Ureter (tissue), 1 donor: ENCODE results near the gene CCT4. TPM values are rescaled to one million over a fixed set of nuclear protein-coding genes. Genes with fewer than 3 reads are reported as not detected.
"Not testable (repeated sequence)": the region's sequence is repeated elsewhere in the genome, so short reads cannot be mapped to it uniquely, and the experiment has no call there.

Experiments used
- DNase-seq: peaks from one replicate; pipeline ENCODE4 v3.0.0-alpha.2; 2020; ENCODE audit warnings: low spot score
- total RNA-seq: library from RNA; stranded (reverse); gene quantifications from one replicate; pipeline ENCODE4 v1.2.4, GENCODE V29; 2023
- donor health status: DM: yes; HTN: yes; CAD: no.

Gene CCT4, protein sequence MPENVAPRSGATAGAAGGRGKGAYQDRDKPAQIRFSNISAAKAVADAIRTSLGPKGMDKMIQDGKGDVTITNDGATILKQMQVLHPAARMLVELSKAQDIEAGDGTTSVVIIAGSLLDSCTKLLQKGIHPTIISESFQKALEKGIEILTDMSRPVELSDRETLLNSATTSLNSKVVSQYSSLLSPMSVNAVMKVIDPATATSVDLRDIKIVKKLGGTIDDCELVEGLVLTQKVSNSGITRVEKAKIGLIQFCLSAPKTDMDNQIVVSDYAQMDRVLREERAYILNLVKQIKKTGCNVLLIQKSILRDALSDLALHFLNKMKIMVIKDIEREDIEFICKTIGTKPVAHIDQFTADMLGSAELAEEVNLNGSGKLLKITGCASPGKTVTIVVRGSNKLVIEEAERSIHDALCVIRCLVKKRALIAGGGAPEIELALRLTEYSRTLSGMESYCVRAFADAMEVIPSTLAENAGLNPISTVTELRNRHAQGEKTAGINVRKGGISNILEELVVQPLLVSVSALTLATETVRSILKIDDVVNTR
- 122 TPM for total RNA-seq

DNA sequence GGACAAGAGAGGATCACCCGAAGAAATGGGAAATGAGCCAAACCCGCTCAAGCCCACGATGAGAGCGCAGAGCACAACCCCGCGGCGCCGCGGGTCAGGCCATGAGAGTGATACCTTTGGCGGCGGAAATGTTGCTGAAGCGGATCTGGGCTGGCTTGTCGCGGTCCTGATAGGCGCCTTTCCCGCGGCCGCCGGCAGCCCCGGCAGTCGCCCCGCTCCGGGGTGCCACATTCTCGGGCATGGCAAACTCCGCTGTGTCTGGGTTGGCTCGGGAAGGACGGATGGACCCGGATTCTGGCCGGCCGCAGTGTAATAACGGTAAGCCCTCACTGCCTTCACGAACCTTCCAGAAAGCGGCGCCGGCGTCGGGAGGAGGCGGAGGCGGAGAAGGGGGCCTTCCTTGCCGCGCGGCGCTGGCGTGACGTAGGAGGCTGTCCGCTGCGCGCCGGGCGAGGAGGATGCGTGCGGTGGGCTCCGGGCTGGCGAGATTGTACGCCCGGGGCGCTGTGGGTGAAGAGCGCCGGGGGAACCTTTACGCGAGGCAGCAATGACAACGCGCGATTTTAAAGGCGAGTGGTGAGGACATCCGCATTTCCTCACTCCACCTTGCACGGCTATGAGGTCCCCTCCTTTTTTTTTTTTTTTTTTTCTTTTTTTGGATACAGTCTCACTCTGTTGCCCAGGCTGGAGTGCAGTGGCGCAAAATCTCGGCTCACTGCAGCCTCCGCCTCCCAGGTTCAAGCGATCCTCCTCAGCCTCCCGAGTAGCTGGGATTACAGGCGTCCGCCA lies at the start of gene CCT4:
Gene CCT4, minus strand, starts transcription at position 390 of the 789 bp plus-strand sequence. Its CDS starts 149 bp downstream, at position 241.
- DNase-seq = peak; percentile 89

DNA sequence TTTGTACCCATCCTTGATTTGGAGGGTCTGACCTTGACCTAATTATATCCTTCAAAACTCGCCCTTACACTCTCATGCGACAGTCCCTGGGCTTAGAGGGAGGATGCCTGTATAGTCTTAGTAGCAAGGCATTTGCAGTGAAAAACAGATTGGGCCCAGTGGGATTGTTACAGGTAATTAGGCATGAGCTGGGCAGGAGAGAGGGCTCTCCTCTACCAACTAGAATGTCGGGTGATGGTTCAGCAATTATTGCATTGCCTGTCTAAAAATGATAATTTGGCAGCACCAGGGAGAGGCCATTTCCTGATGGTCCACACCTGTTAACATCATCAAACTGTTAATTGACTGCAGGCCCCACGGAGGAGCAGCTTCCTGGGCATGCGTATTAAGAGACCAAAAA lies 49.4 kb upstream of the CCT4 start:
- no peak for DNase-seq

DNA sequence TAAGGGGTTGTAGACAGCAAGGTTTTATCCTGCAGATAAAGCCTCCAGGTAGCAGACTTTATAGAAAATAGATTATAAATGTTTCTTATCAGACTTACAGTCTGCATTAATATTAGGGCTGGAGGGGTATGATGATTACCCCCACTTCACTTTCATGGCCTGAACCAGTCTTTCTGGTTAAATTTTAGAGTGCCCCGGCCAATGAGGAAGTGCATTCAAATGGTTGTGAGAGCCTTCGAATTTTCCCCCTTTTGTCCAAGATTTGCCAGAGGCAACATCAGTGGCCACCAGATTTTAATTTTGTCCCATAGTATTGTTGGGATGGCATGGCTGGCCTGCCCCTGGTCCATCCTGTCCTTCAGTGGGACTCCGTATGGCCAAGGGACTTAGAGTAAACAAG lies 48.6 kb upstream of the CCT4 start:
- DNase-seq = no peak

DNA sequence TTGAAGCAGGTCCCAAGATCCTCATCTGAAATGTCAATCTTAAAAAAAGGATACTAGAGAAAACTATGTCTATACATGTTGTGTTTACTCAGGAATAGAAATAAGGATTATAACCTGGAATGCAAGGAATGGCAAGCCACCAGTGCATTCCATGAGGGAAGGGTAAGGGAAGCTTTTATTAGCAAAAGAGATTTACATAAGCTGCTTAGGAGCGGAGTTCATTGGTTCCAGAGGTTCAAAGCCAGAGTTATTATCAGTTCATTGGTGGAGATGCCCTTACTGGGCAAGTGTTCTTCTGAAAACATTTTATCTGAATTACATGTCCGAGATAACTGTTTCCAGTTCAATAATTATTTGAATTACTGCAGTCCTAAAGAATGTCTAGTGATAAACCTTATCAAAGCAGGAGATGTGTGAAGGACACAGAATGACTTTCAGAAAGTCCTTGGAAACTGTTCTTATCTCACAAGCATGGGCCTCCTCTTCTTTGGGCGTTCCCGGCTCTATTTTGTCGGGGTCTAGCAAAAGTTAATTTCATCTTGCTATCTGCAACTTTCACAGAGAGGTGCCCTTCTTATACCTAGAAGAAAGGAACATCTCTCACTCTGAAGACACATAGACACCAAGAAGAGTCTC lies 40.5 kb upstream of the CCT4 start:
- no peak for DNase-seq

DNA sequence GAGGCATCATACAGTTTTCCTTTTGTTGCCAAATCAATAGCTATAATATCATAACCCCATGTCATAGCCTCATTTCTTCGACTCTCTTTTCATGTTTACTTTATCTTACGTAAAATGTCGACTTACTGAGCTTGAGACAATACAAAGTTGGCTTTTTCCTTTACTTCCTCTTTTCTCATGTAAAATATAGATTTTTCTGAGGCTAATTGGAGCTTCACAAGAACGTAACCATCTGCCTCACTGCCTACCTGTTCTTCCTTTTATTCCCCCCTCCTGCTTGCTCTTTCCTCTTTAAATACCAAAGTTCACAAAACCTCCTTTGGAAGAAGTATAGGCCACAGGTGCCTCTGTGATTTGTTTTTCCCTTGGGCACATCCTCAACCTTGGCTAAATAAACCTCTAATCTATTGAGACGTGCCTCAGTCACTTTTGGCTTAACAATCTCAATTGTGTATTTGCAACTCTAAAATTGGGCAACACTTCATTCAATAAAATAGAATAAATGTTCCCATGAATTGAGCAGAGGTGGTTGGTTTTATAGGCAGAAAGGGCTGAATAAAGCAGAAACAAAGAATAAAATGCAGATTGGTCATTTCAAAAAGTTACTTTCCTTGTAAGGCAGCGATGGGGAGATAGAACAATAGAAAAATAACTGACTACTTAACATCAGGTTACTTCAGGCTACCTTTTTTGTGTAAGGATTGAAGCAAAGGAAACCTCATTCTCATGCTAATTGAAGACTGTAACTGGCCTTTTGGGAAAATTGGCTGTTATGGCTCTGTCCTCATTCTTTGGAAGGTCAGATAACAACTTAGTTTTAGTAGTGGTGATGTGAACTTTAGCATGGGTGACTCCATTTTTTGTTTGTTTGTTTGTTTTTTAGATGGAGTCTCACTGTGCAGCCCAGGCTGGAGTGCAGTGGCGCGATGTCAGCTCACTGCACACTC lies 38.3 kb upstream of the CCT4 start:
- no peak for DNase-seq

DNA sequence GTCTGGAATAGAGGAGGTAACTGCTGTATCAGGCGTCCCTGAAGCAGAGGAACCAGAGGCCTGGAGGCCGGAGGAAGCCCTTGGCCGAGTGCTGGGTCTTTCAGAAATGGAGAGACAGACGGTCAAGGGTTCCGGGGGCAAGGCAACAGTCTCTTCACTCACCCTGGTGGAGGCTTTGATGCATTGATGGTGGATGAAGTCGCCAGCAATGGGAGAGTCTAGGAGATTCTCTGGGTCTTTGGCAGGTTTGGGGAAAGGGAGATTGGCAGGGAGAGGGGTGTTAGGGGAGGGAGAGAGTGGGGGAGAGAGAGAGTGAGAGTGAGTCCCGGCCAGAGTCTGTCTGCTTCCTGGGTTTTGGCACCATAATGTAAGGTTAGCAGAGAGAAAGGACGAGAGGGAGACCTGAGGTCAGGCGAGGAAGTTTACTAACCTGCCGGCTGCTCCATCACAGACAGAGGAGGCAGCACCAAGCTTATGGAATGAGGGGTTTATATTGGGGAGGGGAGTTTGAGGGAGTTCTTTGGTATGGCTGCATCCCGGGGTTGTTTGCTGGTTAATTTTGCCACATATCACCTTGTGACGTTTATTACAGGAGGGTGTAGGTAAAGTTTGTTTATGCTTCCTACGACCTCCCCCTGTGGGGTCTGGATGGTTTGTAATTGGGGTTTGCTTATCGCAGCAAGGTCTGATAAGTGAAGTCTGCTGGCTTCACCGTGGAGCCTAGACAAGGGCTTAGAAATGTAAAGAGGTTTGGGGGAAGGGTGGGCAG lies 36.6 kb upstream of the CCT4 start:
- DNase-seq = no peak

DNA sequence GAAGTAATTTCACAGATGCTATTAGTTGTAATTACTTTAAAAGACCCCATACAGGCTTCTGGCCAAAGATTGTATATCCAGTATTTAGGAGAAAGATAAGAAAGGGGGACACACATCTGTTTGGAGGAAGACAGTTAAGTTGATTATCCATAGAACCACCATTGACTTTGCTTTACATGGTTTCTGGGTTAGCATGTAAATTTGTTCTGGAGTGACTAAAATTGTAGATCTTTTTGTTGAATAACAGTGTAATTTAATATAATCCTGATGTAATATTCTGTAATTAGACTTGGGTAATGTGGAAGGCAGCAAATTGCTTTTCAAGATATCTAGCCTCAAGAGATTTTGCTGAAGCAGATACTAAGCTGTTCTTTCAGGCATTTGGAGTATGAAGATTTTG lies 34.3 kb upstream of the CCT4 start:
- no peak for DNase-seq

DNA sequence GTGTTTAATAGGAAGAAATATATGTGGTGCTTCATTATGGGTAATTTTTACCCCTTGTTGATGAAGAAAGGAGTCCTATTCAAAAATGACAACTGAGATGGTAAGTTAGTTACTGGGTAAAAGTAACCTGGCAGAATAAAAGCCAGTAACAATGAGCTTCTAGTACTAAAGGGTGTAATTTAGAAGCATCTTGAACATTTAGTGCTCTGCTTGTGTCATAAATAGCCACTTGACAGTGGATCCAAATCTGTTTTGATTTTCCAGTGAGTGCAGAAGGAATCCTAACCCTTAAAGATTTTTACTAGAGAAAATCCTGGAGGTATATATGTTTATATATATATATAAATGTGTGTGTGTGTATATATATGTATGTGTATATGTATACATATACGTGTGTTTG lies 32.1 kb upstream of the CCT4 start:
- no peak for DNase-seq

DNA sequence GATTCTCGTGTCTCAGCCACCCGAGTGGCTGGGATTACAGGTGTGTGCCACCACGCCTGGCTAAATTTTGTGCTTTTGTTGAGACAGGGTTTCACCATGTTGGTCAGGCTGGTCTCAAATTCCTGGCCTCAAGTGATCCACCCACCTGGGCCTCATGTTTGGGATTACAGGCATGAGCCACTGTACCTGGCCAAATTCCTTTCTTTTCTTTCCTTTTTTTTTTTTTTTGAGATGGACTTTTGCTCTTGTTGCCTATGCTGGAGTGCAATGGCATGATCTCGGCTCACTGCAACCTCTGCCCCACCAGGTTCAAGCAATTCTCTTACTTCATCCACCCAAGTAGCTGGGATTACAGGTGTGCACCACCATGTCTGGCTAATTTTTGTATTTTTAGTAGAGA lies 26.3 kb upstream of the CCT4 start:
- not testable (repeated sequence) for DNase-seq

DNA sequence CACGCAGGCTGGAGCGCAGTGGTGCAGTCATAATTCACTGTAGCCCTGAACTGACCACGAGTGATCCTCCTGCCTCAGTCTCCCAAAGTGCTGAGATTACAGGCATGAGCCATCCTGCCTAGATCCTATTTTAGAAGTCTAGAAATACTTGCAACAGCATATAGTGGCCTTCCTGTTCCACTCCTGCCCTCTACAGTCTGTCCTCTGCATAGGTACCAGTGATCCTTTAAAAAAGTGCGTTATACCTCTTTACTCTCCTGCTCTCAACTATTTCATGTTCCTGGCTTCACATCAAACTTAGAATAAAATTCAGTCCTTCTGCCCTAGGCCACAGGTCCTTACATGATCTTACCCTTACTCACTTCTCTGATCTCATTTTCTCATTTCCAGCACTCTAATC lies 23.1 kb upstream of the CCT4 start:
- no peak for DNase-seq

DNA sequence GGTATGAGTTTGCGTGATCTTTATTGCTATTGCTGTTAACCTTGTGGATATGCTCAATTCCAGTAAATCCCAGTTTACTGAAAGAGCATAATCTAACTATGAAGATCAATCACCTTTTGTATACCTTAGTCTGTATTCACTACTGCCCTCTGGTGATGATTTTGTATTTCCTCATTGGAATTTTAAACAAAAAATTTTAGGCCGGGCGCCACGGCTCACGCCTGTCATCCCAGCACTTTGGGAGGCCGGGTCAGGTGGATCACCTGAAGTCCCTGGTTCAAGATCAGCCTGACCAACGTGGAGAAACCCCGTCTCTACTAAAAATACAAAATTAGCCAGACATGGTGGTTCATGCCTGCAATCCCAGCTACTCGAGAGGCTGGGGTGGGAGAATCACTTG lies 22.1 kb upstream of the CCT4 start:
- no peak for DNase-seq

DNA sequence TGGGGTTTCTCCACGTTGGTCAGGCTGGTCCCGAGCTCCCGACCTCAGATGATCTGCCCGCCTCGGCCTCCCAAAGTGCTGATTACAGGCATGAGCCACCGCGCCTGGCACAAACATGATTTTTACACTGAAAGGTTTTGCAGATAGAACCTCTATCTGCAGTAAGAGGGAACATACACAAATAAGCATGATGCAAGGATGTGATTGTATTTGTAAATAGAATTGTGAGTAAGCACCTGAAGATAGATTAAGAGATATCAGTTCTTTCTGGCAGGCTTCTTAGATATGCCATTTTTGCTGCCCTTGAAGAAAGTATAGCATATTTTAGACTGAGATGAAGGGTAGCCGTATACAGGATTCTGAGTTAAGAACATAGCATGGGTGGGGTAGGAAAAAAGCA lies 20.7 kb upstream of the CCT4 start:
- DNase-seq = no peak

DNA sequence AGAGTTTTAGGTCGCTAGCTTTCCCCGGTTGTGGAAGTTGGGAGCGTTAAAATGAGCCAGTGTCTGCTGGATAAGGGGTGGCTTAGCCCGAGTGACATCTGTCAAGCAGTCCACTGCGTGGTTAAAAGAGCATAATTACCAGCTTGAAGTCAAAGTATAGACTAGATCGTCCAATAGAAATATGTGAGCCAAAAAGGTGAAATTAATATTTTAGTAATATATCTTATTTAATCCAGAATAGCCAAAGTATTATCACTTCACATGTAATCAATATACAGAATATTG lies 17.7 kb upstream of the CCT4 start:
- DNase-seq = no peak

DNA sequence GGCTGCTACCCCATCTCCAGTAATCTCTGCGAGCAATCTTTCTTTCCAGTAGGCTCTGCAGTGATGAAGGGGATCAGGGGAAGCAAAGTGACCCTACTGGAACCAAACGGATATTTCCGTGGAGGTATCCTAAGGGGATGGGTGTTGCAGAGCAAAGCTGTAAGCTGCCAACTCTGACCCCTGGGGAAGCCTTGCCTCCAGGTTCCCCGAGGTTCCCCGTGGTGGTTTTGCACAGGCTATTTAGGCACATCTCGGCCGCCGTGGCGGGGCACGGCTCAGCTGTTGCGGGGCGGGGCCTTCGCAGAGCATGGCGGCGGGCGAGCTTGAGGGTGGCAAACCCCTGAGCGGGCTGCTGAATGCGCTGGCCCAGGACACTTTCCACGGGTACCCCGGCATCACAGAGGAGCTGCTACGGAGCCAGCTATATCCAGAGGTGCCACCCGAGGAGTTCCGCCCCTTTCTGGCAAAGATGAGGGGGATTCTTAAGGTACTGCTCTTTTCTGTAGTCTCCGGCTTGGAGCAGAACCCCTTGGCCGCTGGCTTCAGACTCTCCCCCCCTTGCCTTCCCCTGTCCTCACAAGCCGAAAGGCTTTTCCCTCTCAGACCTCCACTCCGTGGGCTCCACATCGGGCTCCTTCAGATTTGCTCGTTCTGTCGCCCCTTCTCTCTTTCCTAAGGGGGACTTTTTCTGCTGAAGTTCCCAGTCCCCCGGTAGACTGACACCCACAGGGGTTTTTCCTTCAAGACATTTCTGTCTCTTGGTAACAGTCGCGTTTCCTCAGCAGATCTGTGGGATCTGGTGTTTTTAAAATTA lies 17.1 kb upstream of the CCT4 start, which contains the start of gene COMMD1:
Gene COMMD1, plus strand, starts transcription at position 303 of the 814 bp plus-strand sequence. Its CDS starts 5 bp downstream, at position 308.
- DNase-seq = peak; percentile 83

DNA sequence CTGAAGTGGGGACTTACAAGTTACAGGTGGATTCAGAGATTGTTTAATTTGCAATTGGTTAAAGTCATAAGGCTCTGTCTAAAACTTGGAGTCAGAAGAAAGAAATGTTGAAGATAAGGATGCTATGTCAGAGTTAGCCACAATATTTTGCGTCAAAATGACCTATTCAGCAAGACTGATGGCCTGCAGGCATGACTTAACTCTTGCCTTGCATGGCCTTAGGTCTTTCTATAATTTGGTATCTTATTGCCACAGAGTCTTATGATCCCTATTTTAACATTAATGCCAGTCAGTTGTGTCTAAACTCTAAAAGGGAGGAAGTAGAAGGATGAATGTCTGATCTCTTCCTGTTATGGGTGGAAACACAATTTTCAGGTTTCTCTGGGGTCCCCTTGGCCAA lies 11.8 kb upstream of the CCT4 start:
- DNase-seq = no peak

DNA sequence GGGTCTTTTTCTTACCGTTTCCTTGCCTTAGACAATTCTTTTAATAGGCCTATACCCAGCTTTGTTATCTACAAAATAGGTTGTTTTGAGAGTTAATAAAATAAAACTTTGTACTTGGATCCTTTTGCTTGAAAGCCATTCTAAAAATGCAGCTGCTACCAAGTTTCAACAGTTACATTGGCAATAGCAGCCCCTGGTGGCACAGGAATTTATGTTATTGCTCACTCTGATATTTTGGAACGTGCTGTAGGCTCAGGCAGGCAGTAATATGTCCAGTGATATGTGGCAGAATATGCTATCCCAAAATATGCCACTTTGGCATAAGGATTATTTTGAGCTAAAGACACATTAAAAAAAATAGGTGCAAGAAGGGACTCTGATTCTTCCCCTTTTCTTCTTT lies 10.4 kb upstream of the CCT4 start:
- no peak for DNase-seq

DNA sequence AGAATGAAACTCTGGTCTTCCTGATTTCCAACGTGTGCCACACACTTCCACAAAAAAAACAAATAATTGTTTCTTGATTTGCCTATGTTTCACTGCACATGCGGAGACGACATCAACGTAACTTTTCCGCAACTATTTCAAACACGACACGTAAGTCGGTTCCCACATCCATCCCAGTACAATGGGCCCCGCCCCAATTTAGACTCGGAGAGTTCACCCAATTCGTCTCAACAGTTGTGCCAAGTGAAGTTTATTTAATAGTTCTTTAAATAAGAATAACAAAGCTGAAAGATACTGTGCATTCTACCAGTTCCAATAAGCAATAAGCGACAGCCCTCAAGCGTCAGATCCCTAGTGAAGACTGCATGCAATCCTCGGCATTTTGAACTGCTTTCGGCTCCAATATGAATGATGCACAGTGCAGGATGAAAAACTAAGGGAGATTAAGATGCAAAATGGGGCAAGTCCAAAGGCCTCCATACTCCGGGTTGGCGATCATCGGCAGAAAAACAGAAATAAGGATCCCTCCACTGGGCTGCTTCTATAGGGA lies 664 bp downstream of the CCT4 start:
- DNase-seq = no peak

DNA sequence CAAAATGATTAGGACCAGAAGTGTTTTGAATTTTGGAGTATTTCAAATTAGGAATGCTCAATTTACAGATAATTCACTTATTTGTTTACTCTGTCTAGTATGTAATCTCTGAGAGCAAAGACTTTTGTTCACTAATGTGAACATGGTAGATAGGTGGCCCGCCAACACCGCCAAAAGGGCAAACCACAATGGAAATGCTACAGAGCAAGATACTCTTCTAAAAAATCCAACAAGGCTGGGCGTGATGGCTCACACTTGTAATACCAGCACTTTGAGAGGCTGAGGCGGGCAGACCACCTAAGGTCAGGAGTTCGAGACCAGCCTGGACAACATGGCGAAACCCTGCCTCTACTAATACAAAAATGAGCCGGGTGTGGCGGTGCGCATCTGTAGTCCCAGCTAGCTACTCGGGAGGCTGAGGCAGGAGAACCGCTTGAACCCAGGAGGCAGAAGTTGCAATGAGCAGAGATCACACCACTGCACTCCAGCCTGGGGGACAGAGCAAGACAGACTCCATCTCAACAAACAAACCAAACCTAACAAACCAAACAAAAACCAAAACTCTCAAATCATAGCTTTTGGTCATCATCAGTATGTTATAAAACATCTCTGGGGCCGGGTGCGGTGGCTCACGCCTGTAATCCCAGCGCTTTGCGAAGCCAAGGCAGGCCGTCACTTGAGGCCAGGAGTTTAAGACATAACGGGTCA lies 2.4 kb downstream of the CCT4 start:
- DNase-seq = no peak

DNA sequence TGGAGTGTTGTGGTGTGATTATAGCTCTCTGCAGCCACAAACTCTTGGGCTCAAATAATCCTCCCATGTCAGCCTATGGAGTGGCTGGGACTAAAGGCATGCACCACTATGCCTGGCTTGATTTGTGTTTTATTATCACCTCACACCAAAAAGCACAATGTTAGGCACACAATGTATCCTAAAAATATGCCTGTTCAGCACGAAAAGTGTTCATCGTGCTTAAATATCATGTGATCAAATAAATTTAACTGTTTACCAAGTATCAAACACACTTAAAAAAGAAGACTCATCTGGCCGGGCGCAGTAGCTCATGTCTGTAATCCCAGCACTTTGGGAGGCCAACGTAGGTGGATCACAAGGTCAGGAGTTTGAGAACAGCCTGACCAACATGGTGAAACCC lies 5.6 kb downstream of the CCT4 start:
- DNase-seq = no peak
